SU-DHL-6 (cell line): ENCODE measurements around the gene TAOK1.

Experiments
- EZH2phosphoT487 ChIP-seq: fragments of 200-600 bp; sonication (generic), shearing (Covaris generic); conservative IDR thresholded peaks from 2 replicates; pipeline ENCODE4 v1.6.1; 2018; ENCODE audit warnings: mild to moderate bottlenecking, antibody characterized with exemption, low read length, moderate library complexity, mixed read lengths
- TF ChIP-seq, protein P1 (sequence below): fragments of 200-600 bp; sonication (generic); IDR thresholded peaks from one replicate; pipeline ENCODE4 v1.5.1; 2017; ENCODE audit warnings: antibody characterized with exemption, mild to moderate bottlenecking, low read length, moderate library complexity; ENCODE audit not compliant: insufficient read depth, poor library complexity, severe bottlenecking

DNA sequence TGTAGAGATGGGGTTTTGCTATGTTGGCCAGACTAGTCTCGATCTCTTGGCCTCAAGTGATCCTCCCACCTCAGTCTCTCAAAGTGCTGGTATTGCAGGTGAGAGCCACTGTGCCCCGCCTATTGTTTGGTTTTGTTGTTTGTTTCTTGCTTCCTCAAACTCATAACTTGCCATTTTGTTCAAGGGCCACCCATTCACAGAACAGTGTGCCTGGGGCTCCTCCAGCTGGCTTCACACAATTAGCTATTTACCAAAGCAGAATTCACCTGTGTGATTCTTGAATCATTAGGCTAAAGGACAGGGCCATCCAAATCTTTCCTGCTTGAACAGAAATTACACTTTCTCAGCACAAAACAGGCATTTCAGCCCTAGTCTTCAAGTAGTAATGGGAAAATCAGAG lies 169.5 kb downstream of the TAOK1 start:
- TF ChIP-seq, protein P1, sequence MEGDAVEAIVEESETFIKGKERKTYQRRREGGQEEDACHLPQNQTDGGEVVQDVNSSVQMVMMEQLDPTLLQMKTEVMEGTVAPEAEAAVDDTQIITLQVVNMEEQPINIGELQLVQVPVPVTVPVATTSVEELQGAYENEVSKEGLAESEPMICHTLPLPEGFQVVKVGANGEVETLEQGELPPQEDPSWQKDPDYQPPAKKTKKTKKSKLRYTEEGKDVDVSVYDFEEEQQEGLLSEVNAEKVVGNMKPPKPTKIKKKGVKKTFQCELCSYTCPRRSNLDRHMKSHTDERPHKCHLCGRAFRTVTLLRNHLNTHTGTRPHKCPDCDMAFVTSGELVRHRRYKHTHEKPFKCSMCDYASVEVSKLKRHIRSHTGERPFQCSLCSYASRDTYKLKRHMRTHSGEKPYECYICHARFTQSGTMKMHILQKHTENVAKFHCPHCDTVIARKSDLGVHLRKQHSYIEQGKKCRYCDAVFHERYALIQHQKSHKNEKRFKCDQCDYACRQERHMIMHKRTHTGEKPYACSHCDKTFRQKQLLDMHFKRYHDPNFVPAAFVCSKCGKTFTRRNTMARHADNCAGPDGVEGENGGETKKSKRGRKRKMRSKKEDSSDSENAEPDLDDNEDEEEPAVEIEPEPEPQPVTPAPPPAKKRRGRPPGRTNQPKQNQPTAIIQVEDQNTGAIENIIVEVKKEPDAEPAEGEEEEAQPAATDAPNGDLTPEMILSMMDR = no peak
- TF ChIP-seq EZH2phosphoT487 = no peak
